ENCODE measurements around the gene RPUSD1. TPM values are rescaled to one million over a fixed set of nuclear protein-coding genes. Genes with fewer than 3 reads are reported as not detected.

RPUSD1 gene
- total and polyA plus RNA-seq, 12 donors, result 1.1 to 40.1 (median 20.4) TPM

DNA sequence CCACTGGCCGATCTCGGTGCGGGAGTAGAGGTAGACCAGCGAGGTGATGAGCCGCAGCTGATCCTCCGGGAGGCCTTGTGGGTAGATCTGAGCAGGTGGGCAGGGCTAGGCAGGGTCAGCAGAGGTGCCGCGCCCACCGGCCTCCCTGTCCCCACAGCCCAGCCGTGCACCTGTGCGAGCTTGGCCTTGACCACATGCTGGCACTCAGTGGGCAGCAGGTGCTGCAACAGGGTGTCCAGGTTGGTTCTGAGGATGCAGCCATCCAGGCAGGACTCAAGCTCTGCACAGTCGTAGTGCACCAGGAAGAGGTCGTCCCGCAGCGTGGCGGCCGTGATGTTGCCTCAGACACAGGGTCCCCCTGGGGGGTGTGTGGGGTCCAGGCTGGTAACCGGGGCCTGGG lies 15.2 kb downstream of the RPUSD1 start:
- no peak for DNase-seq
- intact Hi-C loops (cut with DNase I), result no loop called here
- Histone ChIP-seq H3K4me3 (no peak overlapping the region), H3K27me3 (no peaks in the 10 kb centered on the region), H3K4me1 (replicated peaks in 1 of 2) (no peaks in the 10 kb centered on the region), H3K9me3 (replicated peaks in 1 of 3) (no peaks in the 10 kb centered on the region), H3K27ac (no peak overlapping the region), H3K36me3 (replicated peaks in 1 of 2) (no peaks in the 10 kb centered on the region)
- 82 to 95% (median 87%) methylated on average over 6 to 18 of the region's 18 CpGs for WGBS, 4 donors
- TF ChIP-seq, protein P1, sequence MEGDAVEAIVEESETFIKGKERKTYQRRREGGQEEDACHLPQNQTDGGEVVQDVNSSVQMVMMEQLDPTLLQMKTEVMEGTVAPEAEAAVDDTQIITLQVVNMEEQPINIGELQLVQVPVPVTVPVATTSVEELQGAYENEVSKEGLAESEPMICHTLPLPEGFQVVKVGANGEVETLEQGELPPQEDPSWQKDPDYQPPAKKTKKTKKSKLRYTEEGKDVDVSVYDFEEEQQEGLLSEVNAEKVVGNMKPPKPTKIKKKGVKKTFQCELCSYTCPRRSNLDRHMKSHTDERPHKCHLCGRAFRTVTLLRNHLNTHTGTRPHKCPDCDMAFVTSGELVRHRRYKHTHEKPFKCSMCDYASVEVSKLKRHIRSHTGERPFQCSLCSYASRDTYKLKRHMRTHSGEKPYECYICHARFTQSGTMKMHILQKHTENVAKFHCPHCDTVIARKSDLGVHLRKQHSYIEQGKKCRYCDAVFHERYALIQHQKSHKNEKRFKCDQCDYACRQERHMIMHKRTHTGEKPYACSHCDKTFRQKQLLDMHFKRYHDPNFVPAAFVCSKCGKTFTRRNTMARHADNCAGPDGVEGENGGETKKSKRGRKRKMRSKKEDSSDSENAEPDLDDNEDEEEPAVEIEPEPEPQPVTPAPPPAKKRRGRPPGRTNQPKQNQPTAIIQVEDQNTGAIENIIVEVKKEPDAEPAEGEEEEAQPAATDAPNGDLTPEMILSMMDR (IDR thresholded peaks at IDR 0.05), result no peak
- no peak for TF ChIP-seq POLR2A (IDR thresholded peaks at IDR 0.05)

DNA sequence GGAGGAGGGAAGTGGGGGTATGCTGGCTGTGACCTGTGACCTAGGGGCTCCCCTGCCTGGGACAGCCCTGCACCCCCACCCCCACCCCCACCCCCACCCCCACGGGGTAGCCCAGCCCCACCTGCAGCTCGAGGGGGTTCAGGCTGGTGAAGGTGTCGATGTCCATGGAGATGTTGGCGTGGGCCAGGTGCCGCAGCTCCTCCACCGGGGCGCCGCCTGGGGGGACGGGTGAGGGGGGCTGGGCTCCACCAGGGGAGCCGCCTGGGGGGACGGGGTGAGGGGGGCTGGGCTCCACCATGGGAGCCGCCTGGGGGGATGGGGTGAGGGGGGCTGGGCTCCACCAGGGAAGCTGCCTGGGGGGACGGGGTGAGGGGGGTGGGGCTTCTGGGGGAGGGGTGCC lies 17.8 kb downstream of the RPUSD1 start:
- Histone ChIP-seq H3K36me3 (replicated peaks in 1 of 2) (no peaks in the 10 kb centered on the region), H3K9me3 (replicated peaks in 1 of 3) (no peaks in the 10 kb centered on the region), H3K4me1 (replicated peaks in 1 of 2) (no peaks in the 10 kb centered on the region), H3K4me3 (no peak overlapping the region), H3K27ac (no peak overlapping the region), H3K27me3 (no peaks in the 10 kb centered on the region)
- WGBS, 4 donors, result 40 to 72% (median 72%) methylated on average over 1 to 12 of the region's 13 CpGs; no CpG with 5 or more reads in 1 of the 4 donors
- intact Hi-C loops (cut with DNase I), result no loop called here
- no peak for TF ChIP-seq POLR2A (IDR thresholded peaks at IDR 0.05)
- TF ChIP-seq, protein P1 (IDR thresholded peaks at IDR 0.05), result no peak
- DNase-seq, result no peak

DNA sequence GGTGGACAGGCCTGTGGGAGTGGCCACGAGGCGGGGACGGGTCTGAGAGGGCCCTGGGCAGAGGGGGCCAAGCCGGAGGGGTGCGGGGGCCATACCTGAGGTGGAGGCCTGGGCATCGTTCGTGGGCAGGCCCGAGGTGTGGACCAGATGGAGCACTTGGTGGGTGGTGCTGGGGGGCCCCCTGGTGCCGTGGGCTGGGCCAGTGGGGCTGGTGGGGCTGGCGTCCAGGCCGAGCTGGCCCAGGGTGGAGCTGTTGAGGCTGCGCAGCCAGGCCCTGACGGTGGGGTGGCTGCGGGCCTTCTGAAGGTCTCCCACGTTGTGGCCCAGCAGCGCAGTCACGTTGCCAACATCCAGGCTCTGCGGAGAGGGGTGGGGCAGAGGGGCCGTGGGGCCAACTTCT lies 18.2 kb downstream of the RPUSD1 start:
- Histone ChIP-seq H3K36me3 (replicated peaks in 1 of 2) (no peaks in the 10 kb centered on the region), H3K9me3 (replicated peaks in 1 of 3) (no peaks in the 10 kb centered on the region), H3K27ac (no peak overlapping the region), H3K27me3 (no peaks in the 10 kb centered on the region), H3K4me3 (no peak overlapping the region), H3K4me1 (replicated peaks in 1 of 2) (no peaks in the 10 kb centered on the region)
- TF ChIP-seq, protein P1 (IDR thresholded peaks at IDR 0.05), result no peak
- no peak for TF ChIP-seq POLR2A (IDR thresholded peaks at IDR 0.05)
- intact Hi-C loops (cut with DNase I), result no loop called here
- 40 to 90% (median 78%) methylated on average over 4 to 19 of the region's 19 CpGs for WGBS, 4 donors
- DNase-seq, result no peak

DNA sequence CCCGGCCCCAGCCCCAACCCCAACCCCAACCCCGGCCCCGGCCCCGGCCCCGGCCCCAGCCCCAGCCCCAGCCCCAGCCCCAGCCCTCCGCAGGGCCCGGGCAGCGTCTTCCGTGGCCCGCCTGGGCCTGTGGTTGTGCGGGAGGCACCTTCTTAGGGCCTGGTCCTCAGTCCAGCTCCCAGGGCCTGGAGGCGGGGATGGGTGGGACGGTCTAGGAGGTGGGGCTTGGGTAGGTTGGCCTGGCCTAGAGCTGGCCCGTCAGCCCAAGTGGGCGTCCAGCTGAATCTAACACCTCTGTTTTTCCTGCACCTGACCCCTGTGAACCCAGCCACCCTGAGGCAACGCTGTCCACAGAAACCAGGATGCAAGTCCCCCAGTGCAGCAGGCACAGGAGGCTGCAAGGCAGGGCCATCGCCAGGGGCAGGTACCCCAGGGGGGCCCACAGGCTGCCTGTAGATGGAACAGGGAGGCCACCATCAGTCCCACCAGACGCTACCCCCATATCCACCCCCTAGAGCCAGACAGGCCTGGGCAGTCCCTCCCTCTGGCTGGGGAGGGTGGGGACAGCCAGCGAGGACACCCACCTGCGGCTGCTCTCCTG lies 18.9 kb downstream of the RPUSD1 start:
- intact Hi-C loops (cut with DNase I), result no loop called here
- H3K9me3 ChIP-seq (replicated peaks in 1 of 3), result no peaks in the 10 kb centered on the region
- DNase-seq, result no peak
- no peak overlapping the region for H3K27ac ChIP-seq
- TF ChIP-seq POLR2A (IDR thresholded peaks at IDR 0.05), result no peak
- TF ChIP-seq, protein P1 (IDR thresholded peaks at IDR 0.05), result no peak
- H3K36me3 ChIP-seq (replicated peaks in 1 of 2), result no peaks in the 10 kb centered on the region
- H3K27me3 ChIP-seq, result no peaks in the 10 kb centered on the region
- H3K4me3 ChIP-seq, result no peak overlapping the region
- WGBS, 4 donors, result 40 to 73% methylated on average over 20 of the region's 20 CpGs; no CpG with 5 or more reads in 2 of the 4 donors
- no peaks in the 10 kb centered on the region for H3K4me1 ChIP-seq (replicated peaks in 1 of 2)
